Tibial nerve (tissue), 4 donors: Measurements from ENCODE around the gene LCLAT1.

ENCODE experiments used
- EP300 ChIP-seq, 2 donors: sonication (generic); formaldehyde crosslinking; IDR thresholded peaks; one replicate each; pipeline ENCODE4 v1.6.1; 2017; ENCODE audit warnings: antibody characterized with exemption in 2 of 2, mild to moderate bottlenecking in 1 of 2
- POLR2A ChIP-seq, 2 donors: fragments of 450-650 bp; IDR thresholded peaks; one replicate each; pipeline ENCODE4 v1.6.1; 2017; ENCODE audit warnings: antibody characterized with exemption in 2 of 2, mild to moderate bottlenecking in 2 of 2, moderate library complexity in 2 of 2
- TF ChIP-seq, protein P1 (sequence below), 5 experiments: fragments of 200-600 bp in 3 of 5; fragments of 450-650 bp in 2 of 5; sonication (generic) in 3 of 5; IDR thresholded peaks; one replicate each; pipeline ENCODE4 v1.5.1; 2016 to 2019; ENCODE audit warnings: antibody characterized with exemption in 5 of 5, mild to moderate bottlenecking in 3 of 5, moderate library complexity in 2 of 5

DNA sequence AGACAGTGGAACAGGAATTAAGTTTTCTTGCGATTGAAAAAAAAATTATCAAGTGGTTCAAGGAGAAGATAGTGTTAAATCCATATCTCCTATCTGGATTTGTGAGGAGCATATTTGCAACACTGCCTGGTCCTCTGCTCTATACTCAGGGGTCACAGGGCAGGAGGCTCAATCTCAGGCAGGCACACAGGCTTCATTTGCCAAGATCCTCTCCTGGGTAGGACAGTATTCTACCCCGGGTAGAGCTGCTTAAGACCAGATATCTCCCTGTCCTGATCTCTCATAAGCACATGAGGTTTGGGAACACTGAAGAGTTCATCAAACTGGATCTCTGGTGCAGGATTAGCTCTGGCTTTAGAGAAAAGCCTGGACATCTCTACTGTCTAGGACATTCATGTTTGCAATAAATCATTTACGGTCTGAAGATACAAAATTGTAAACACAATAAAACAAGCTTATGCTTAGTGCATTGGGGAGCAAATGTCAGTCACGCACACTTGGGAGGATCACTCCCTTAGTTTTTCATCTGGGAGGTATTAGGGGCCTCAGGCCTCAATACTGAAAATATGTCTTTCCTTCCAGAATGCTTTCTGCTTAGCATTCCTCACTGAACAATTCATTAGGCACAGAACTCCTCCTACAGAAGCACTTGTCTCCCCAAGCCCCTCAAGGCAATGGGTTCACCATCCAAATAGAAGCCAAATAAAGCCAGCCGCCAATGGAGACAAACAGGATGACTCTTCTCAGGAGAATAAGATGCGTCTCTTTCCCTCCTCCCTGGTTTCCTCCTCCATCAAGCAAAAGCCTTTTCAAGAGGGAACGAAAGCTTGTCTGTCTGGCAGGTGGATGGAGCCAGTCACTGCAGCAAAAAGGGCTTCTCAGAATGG is 34.1 kb upstream of the LCLAT1 start:
- TF ChIP-seq, protein P1, sequence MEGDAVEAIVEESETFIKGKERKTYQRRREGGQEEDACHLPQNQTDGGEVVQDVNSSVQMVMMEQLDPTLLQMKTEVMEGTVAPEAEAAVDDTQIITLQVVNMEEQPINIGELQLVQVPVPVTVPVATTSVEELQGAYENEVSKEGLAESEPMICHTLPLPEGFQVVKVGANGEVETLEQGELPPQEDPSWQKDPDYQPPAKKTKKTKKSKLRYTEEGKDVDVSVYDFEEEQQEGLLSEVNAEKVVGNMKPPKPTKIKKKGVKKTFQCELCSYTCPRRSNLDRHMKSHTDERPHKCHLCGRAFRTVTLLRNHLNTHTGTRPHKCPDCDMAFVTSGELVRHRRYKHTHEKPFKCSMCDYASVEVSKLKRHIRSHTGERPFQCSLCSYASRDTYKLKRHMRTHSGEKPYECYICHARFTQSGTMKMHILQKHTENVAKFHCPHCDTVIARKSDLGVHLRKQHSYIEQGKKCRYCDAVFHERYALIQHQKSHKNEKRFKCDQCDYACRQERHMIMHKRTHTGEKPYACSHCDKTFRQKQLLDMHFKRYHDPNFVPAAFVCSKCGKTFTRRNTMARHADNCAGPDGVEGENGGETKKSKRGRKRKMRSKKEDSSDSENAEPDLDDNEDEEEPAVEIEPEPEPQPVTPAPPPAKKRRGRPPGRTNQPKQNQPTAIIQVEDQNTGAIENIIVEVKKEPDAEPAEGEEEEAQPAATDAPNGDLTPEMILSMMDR (IDR thresholded peaks at IDR 0.05) = no peak
- TF ChIP-seq POLR2A (IDR thresholded peaks at IDR 0.05) (no peak), EP300 (IDR thresholded peaks at IDR 0.05) (no peak)
